Activated CD8-positive, alpha-beta memory T cell treated with anti-CD3 and anti-CD28 coated beads for 4 hours (primary cell): ENCODE results near the gene FXYD2.

Experiments
- DNase-seq, 2 donors: peaks; one replicate each; pipeline ENCODE4 v3.0.0-alpha.2; 2020; ENCODE audit warnings: low read depth in 2 of 2

Gene FXYD2

DNA sequence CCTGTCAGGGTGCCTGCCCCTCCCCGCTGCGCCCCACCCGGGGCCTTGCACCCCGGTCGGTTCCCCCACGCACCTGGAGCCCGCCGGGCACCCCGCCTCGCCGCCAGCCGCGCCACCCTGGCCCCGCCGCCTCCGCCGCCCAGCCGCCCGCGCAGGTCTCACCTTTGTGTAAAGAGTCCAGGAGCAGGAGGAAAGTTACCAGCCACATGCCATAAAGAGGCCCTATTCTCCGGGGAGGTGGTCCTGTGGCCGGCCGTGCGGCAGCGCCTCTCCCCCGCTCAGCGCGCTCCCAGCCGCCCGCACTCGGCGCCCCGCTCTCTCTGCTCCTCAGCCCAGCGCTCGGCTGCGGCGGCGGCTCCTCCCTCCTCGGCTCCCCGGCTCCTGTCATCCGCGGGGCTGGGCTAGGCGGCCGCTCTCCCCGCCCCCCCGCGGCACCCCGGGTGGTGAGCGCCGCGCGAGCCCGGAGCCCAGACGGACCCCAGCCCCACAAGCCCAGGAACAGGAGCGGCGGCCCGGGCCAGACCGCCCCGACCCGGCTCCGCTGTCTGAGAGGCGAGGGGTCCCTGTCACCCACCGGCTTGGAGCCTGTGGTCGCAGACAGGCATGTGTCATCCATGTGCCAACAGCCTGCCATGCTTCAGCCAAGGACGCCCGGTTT lies 27.5 kb downstream of the FXYD2 start, which contains the start of gene DSCAML1:
Gene DSCAML1, minus strand, starts transcription at position 345 of the 658 bp plus-strand sequence. Its CDS starts 137 bp downstream, at position 208.
- DNase-seq, result no peak

DNA sequence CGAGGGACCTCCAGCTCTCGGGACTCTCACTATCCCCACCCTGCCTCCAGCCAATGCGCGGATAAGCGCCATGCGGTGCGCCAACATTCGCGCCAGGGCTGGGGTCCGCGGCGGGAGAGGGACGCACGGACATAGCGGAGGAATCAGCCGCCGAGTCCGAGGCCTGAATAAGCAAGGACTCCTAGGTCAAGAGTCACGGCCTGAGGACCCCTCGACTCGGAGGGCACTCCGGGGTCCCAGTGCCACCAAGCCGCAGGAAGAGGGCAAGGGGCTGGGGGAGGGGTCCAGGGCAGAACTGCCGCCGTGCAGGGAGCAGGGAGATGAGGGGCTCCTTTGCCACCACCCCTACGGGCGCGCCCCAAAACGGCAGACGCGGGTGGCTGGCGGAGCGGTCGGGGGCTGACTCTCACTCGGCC lies 28.1 kb downstream of the FXYD2 start:
- DNase-seq, result no peak

DNA sequence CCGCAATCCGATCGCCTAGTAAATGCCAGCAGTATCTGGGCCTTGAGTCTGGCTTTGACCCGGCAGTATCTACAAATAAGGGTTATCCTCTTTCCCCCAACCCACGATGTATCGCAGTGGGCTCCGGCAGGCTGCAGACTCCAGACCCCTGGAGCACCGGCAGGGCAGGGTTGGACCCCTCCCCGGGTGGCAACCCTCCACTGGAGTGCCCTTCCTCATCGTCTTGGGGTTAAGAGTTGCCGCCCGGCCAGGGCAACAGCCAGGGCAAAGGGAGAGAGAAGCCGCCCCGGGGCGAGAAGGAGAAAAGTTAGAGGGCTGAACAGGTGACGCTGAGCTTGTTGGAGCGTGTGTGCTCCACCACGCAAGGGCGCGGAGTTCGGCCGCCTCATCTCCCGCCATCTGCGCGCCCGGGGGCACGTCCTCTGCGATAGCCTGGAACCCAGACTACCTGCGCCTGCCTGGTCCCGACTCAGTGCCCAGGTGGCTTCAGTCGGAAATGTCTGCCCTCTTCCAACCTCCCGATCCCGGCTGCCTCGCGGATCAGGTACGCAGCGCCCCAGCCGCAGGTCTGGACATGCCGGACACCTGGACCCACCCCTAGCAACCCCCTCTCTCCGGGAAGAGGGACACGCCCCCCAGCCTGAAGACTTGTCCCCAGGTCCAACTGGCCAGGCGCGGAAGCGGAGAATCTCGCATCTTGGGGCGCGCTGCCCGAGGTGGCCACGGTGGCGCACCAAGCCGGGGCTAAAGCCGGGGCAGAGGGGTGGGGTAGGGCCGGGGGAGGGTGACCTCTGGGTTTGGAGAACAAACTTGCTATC lies 28.7 kb downstream of the FXYD2 start:
- DNase-seq, result no peak

DNA sequence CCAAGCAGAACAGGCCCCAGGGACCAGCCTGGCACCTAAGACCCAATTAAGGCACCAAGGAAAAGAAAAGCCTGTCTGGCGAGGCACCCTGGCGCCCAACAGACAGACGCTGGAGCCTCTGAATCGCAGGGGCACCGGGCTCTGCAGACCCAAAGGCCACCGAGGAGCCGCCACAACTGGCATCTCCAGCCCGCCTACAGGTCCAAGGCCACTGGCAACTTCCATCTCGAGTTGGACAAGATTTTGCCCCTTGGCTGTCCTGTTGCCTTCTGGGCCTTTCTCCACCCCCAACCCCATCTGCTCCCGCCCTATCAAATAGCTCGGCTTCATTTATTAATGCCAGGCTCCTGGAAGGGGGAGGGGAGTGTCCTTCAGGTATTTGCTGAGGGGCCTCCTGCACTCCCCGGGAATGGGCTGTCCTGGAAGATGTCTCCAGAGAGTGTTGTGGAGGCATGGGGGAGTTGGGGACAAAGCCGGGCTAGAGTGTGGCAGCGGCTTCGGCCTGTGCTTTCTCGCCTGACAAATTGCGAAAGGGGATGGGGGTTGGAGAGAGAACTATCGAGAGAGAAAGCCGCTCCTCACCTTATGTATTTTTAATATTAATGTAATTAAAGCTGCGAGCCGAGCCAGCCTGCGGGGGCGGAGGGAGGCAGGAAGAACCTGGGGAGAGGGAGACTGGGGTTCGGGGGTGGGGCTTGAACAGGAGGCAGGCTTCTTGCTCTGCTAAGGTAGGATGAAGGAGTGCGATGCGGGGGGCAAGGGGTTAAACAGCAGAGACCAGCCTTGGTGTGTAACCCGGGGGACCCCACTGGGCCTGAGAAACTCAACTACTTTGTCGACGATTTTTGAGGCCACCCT lies 29.5 kb downstream of the FXYD2 start:
- DNase-seq, result no peak

DNA sequence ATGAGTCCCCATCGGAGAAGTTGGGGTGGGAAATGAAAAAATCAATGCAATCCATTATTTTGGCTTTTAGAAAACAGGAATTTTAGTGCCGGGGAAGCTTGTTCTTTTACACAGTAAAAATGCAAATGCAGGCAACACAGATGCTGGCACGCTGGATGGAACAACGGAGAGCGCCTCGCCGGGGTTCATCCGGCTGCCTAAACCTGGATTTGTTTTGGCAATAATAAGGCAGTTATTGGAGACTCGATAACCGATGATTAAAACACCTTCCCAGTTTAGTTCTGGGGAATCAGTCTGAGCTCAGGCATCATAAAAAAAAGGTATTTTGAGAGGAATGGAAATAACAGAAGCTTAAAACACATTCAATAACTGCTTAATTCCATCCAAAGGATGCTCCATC lies 30.4 kb downstream of the FXYD2 start:
- DNase-seq, result no peak

DNA sequence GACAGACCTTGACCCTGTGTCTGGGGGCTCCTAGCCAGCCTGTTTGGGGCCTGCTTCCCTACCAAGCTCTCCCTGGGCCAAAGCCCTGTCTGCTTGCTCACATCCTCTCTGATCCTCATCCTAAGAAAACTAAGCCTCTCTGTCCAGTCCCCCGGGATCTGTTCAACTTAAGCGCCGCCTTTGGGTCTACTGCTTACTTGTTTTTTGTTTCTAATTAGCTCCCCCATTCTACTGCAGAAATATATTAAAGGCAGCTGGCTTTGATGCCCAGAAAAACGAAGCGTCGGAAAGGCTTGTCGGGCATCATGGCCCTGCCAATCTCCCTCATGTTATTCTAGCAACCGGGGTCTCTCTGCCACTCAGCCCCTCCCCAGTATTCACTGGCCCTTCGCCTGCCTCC lies 31.0 kb downstream of the FXYD2 start:
- no peak for DNase-seq

DNA sequence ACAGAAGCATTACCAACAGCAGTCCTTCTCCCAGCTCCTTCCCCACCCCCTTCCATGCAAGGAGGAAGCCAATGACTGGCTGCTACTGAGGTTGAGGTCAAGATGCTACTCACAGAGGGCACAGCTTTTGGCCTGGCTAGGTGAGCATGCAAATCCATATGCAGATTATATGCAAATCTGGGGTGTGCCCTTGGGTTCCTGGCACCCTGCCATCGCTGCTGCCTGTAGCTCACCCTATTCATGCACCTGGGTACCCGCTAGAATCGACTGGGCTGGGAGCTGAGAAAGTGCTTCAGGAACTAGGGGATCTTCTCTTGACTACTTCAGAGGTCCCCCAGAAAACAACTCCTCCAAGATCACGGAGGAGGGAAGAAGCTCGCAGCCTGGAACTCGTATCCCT lies 31.6 kb downstream of the FXYD2 start:
- no peak for DNase-seq

DNA sequence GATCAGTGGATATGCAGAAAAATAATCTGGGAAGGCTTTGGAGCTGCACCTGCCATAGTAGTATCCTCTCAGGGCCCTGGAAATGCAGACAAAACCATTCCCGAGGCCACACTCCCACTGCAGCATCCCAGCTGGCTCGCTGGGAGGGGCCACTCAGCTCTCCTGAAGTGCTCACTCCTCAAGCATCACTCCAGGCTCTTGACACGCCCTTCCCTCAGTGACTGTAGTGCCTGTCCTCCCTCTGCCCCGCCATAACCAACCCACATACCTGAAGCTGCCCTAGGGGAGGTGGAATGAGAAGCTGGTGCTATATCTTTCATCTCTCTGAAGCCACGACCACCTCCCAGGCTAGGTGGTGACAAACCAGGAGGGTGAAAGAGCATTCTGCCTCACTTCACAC lies 32.3 kb downstream of the FXYD2 start:
- no peak for DNase-seq

DNA sequence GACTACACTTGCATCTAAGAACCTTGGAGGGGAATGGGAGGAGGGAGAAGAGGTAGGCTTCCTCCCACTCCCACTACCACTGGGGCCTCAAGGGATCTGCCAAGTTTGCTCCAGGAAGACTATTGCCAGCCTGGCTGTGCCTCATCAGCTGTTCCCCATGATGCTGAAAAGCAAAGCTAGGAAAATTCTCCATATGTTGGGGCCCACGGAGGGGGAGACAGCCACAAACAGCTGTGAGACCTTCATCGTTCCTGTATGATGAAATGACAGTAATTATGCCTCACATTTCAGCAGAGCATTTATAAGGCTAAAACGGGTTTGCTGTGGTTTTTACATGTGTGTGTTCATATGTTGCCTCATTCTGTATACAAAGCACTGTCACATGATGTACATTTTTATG lies 34.3 kb downstream of the FXYD2 start:
- no peak for DNase-seq

DNA sequence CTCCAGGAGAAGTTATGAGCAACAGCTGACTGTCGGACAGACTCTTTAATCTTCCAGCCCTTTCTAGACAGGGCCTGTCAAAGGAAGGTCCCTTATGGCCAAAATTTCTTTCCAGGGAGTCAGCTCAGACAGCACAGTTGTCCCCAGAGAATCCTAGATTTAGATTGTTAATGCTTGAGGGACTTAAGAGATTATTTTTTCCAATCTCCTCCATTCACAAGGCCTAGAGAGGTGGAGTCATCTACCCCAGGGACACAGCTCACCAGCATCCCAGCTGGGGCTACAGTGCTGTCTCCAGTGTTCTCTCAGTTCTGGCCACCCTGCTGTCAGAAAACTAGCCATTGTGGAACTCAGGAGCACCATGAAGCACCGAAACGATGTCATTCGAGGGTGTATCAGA lies 35.3 kb downstream of the FXYD2 start:
- no peak for DNase-seq

DNA sequence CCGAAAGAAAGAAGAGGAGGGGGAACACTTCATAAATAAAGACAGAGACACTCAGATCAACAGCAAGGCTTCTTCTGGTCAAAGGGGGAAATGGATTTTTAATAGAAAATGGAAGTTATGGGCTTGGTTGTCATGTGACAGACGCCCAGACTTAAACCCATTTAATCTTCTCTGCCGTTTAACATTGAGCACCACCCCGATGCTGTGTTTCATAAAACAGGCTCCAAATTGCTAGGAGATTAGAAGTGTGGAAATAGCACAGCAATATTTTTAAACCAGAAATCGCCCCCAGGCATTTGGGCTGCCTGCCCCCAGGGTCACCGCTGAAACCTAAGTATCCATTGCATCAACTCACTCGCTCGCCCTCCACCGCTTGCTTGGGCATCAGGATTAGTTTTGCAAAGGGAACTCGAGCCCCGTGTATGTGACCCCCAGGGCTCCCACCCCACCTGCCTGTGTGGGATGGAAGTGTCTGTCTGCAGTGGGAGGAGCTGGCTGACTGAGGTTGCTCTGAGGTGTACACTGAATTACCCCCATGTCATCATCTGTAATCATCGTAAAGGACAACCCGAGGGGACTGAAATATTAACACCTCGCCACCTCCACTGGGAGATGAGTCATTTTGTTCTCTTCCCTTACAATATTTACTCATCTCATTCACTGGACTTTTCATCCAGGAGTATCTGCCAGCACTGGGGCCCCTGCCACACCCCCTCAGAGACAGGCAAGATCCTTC lies 38.2 kb downstream of the FXYD2 start:
- DNase-seq, result no peak

DNA sequence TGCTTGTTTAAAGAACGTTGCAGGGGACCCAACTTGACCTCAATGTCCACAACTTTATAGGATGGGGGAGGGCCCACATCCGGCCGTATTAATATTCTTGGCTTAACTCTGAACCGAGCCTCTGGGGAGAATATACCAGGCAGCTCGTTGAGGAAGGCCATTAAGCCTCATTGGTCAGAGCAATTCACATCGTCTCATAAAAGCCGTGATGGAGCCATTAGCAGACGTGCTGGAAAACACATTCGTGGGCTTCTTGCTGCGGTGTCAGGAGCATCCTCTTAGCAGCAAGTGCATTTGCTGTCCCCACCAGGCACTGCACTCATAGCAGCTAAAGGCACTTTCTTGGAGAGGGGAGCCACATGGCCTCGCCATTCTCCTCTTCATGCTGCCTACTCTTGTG lies 42.4 kb downstream of the FXYD2 start:
- no peak for DNase-seq

DNA sequence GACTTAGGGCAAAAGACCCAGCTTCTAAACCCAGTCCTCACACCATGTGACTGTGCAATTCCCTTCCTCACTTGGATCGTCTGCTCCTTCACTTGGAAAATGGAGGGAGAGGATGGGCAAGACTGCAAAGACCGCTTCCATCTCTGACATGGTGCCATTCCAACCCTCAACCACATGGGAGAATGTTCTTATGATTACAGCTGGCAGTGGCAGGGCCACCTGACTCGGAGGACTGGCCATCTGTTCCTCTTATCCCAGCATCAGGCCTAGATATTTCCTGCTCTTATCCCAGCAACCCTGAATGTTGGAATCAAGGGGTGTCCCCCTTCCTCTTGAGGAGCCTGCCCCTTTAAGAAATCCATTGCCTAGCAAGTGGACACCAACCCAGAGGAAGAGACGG lies 42.9 kb downstream of the FXYD2 start:
- no peak for DNase-seq

DNA sequence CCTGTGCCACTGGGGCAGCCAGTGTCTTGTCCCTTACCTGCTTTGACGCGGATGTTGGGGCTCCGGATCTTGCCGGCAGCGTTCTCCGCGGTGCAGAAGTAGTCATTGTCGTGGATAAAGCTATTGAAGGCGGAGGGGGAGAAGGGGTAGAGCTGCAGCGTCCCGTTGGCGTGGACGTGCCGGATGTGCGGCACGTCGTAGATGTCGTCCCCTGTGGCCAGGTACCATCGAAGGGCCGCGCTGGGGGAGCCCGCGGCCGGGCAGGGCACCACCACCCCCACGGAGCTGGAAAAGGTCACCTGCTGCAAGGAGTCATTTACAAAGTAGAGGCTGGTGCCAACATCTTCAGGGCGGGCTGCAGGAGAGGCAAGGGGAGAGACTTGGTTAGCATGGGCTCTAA lies 44.1 kb downstream of the FXYD2 start:
- no peak for DNase-seq

DNA sequence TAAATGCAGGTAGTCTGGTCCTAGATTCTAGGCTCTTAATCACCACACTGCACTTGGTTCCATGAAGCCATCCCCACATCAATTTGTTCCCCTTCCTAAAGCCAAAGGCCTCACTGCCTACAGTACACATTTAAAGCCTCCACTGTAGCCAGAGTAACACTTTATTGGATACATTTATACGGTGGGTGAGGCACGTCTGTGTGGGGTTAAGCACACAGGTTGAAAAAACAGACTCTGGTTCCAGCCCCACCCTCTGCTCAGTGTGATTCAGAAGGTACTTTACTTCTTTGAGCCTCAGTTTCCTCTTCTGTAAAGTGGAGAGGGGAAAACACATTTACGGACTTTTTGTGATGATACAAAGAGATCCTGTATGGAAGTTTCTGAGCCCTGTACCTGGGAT lies 50.0 kb downstream of the FXYD2 start:
- DNase-seq, result no peak

DNA sequence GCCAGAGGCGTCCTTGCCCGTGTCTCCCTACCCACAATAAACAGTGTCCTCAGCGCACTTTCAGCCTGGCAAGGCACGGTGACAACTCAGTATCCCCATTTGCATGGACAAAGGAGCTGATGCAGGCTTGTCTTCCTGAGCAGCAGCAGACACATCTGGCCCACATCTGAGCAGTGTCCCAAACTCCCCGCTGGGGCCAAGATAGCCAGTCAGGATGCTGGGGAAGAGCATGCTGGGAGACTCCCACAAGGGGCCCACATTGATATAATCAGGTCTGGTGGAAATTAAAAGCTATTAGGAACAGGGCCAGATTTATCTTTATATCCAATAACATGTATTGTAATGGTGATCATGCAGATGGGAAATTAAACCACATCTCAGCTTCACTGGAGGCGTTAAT lies 52.2 kb downstream of the FXYD2 start:
- DNase-seq, result no peak

DNA sequence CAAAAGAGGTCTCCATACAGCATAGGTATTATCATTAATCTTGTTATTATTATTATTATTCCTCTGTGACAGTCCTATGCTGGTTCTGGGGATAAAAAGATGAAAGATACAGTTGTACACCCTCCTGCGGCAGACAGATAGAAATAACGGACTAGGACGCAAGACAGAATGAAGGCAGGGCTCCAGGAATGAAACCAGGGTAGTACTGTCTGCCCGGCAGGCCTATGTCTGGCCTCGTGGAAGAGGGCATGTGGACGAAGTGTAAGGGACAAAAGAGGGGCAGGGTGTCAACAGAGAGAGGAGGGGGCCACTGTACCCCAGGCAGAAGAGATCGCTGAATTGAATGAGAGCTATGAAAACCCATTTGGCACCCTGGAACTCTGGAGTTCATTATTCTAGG lies 52.7 kb downstream of the FXYD2 start:
- DNase-seq, result no peak

DNA sequence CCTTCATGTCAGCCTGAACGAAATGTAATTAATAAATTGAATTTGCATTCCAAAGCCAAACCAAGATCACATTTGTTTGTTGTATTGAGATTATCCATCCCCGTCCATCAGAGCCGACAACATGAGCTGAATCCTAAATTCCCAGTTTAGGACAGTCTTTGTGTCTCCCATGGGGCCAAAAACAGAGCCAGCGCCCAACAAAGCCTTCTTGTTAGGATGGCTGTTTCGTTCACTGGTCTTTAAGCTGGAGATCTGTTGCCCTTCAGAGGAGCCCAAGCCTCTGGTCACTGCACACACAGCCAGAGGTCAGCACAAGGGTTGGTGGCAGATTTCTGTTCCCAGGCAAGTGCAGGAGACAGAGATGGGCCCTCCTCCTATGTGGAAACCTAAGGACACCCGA lies 53.3 kb downstream of the FXYD2 start:
- DNase-seq, result no peak

DNA sequence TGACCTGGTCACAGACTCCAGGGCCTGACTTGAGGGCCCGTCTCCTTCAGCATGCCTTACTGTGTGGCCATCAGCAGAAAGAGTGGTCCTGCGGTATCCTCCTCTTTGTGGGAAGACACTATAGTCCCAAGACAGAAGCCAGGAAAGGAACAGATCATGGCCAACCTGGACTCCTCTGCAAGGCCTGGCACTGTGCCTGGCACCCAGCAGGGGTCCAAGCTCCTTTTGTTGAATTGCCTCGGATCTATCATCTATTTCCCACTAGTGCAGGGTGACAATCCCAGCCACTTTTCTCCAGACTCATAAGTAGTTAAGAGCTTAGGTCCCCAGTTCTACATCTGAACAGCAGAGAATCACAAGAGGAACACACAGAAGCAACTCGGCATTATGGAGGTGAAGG lies 54.5 kb downstream of the FXYD2 start:
- no peak for DNase-seq
